NCI-H2196 (cell line): ENCODE results near the gene ZNF385C.

Experiments used
- DNase-seq: peaks from one replicate; lab custom pipeline; 2025; ENCODE audit not compliant: unreplicated experiment; lab: John Stamatoyannopoulos, UW

Gene ZNF385C

GRCh38 chr17:42126836-42127235, 28.6 kb upstream of the ZNF385C start:
- no peak for DNase-seq

DNA sequence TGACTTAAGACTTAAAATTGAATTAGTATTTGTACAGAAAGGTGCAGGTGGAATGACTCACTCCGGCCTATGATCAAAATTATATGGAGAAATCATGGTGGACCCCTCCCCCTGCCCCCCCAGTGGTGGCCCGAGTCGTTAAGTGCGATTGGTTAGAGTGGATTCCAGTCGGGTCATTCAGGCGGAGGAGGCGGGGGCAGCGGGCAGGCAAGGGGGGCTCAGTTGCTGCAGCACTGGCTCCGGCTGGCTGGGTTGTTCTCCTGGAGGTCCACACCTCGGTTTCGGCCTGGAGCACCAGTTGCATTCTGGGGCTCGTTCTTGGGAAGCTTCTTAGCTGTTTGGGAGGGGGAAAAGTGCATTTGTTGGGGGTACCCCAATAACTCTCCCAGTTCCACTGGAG, 27.3 kb upstream of the ZNF385C start:
- no peak for DNase-seq

- DNase-seq: no peak
Observed at GRCh38 chr17:42124256-42124655, 26.0 kb upstream of the ZNF385C start.

DNA sequence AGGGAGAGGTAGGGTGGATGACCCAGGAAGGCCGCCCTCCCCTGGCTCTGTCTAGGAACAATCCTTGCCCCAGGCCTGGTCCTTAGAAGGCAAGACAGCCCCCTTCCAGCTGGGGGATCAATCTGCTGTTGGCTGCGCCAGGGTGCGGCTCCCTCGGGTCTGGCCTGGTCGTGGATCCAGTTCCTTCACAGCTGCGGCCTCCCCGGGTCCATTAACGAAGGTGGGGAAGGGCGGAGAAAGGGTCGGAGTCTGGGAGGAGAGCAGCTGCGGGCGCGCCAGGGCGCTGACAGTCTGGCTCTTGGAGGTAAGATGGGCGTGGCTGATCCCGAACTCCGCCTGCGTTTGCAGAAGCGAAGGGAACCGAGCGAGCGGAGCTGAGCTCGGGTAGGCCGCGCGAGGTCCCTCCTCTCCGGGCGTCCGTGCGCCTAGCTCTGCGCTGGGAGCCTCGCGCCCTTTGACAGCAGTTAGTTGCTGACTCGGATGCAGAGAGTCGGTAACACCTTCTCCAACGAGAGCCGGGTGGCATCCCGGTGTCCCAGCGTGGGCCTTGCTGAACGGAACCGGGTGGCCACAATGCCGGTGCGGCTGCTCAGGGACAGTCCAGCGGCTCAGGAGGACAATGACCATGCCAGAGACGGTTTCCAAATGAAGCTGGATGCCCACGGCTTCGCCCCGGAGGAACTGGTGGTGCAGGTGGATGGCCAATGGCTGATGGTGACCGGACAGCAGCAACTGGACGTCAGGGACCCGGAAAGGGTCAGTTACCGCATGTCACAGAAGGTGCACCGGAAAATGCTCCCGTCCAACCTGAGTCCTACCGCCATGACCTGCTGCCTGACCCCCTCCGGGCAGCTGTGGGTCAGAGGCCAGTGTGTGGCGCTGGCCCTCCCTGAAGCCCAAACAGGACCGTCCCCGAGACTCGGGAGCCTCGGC, 24.4 kb upstream of the ZNF385C start, which contains the start of gene HSPB9:
HSPB9 (plus strand) TSS at position 434 of the 933 bp plus-strand sequence; CDS start at position 481, 47 bp downstream.
- DNase-seq: no peak

GRCh38 chr17:42120770-42121769, 22.8 kb upstream of the ZNF385C start, which contains the start of gene KAT2A:
TSS of gene KAT2A (minus strand) at chr17:42121367. CDS start at chr17:42121304, 63 bp downstream.
- DNase-seq: peak; percentile 71

DNA sequence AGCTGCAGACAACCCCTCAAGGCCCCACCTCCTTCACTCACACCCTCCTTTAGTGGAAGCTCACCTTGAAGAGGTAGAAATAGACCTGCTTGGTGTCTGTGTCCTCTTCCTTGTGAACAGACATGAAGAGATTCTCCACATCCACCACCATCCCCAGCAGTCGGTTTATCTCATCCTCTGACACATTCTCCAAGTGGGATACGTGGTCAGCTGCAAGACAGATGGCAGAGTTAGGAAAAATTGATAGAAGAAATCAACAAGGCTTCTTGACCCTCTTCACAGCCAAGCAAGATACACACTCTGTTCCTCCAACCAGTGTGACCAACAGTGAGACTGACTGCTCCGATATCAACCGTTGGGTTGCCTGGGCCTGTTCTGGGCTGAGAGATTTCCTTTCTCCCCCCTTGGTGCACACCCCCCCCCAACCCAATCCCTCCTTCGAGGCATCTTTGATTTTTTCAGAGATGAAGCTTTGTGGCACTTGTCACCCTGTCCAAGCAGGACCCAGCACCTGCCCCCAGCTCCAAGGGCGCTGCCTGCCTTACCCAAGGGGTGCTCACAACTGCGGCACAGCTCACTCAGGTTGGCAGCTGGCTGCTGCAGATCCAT, 22.0 kb upstream of the ZNF385C start:
- no peak for DNase-seq

DNA sequence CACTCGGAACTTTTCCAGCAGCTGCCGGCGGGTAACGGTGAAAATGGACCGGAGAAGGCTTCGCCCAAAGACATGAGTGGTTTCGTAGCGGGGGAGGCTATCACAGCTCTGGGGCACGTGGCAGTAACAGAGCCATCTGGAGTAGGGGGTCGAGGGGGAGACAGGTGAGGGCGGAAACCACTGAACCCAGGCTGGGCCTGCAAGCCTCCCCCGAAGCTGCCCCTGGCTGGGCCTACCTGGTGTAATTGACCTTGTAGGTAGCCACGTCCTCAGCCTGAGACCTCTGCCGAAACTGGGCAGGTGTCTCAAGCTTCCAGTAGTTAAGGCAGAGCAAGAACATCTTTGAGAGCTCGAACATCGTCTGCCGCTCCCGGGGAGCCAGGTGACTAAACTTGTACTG, 21.0 kb upstream of the ZNF385C start:
- DNase-seq: no peak

DNA sequence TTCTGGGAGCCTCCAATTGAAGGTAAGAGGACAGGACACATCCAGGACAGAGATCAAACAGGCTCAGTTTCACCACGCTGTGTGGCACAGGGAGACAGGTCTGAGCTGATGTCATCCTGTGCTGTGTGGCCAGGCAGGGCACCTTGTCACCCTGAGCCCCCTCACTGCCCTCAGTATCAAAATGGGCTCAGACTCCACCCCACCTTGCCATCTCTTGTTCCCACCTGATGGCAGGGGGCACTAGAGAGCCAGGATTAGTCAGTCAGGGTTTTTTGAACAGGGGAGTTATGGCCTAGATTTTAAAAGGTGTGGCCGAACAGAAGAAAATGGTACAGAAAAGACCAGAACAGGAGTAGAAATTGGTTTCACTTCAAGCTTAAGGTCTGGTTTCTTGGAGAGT, 20.3 kb upstream of the ZNF385C start:
- no peak for DNase-seq

- no peak for DNase-seq
Observed at GRCh38 chr17:42118126-42118510, 19.8 kb upstream of the ZNF385C start.

DNA sequence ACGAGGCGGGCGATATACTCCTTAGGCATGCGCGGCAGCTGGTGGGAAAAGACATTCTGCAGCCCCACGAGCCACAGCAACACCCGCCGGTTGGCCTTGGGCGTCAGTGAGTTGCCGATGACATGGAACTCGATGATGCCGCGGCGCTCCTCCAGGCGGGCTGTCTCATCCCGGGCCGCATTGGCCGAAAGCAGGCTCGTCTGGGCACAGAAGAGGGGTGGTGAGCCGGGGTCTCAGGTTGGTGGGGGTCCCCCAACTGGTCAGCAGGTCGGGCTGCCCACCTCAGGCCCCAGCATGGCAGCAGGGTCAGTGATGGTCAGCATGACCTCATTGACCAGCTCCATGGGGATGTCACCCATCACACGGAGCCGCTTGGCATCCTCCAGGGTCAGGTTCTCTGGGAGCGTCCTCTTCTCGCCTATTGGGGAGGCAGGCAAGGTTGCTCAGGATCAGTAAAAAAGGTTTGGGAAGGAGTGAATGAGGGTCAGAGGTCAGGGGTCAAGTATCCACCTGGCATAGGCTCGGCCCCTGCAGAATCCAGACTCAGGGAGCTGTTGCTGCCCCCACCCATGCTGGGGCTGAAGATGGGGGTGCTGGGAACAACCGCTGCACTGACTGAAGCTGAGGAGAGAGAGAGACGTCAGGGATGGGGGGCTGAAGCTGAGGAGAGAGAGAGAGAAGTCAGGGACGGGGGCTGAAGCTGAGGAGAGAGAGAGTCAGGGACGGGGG, 19.3 kb upstream of the ZNF385C start:
- DNase-seq: no peak

- peak; percentile 74 for DNase-seq
Observed at GRCh38 chr17:42116705-42117396, 18.6 kb upstream of the ZNF385C start.

- no peak for DNase-seq
Observed at GRCh38 chr17:42114118-42114517, 15.8 kb upstream of the ZNF385C start.

GRCh38 chr17:42113293-42114069, 15.2 kb upstream of the ZNF385C start:
- DNase-seq: no peak

- peak; percentile 60 for DNase-seq
Observed at GRCh38 chr17:42112552-42113176, 14.4 kb upstream of the ZNF385C start, which contains the start of gene DHX58. TSS of gene DHX58 (minus strand) at chr17:42112714. CDS start at chr17:42111892, 822 bp downstream.

DNA sequence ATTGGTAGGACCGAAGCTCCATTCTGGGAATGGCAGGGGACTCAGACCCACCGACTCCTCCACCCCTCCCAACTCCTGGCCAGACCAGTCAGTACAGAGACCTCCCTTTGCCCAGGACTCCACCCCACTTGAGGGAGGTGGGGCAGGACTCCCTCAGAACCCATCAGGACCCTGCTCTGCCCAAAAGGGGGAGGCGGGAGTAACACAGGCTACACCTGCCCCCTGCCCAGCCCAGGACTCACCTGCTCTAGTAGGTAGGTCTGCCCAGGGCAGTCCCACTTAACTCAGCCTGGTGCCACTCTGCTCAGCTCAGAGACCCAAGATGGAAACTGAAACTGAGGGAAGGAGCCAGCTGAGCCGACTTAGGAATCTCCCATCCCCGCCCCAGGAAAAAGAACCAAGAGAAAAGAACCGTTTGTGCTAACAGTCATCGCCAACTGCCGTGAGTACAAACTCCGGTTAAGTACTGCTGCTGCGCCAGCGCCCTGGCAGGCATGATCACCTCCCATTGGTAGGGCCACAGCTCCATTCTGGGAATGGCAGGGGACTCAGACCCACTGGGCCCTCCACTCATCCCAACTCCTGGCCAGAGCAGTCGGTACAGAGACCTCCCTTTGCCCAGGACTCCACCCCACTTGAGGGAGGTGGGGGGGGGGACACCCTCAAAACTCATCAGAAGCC, 13.7 kb upstream of the ZNF385C start:
- no peak for DNase-seq

DNA sequence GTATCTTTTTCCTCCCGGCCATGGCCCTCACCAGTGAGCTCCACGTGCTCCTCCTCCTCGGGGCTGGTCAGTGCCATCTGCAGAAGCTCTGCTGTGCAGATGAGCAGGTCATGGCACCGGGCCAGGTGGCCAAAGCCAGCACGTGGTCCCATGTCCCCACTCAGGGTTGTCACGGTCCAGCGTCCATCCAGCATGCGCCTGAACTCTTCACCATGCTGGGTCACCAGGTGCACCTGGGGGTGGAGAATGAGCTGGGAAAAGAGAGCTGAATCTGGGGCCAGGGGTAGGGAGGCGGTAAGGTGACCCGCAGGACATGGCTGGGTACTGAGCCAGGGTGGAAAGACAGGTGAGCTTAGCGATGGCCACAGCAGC, 13.0 kb upstream of the ZNF385C start:
- DNase-seq: peak; percentile 33

DNA sequence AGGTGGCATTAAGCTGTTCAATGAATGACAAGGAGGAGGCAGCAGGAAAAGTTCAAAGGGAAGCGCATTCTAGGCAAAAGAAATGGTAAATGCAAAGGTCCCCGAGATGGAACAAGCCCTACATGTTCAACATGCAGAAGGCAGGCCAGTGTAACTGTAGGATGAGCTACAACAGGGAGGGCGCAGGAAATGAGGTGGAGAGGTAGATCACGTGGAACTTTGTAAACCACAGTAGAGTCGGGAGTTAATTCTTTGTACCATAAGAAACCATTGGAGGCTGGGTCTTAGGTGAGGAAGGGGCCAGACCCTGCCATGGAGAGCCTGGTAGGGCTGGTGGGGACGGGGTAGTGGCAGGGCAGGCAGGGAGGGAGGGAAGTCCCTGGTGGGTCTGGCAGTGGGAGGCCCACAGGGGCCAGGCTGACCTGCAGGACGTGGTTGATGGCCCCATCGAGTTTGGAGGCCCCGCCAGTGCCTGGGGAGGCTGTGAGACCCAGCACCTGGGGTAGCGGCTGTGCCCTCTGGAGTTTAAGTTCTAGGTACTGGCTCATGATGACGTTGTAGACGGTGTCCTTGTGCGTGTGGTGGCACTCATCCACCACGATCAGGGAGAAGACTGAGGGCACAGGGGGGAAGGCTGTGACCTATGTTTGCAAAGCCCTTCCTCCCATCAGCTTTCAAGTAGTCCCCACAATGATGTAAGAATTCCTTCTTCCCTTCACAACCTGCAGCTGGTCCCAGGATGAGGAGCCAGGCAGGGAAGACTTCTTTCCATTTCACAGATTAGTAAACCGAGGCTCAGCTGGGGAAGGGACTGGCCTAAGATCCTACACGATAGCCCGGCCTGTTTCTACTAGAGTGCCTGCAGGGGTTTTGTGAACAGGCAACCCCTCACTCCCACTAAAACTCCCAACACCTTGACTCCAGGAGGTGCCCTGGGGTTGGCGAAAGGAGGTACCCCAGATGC, 12.3 kb upstream of the ZNF385C start:
- no peak for DNase-seq
